Neutrophil (primary cell): ENCODE data around the gene HIPK2.

ENCODE experiments used
- H3K27ac ChIP-seq: fragments of 200-600 bp; sonication (generic); 2 replicates; pipeline ENCODE4 v1.5.1; 2016; ENCODE audit warnings: mild to moderate bottlenecking, moderate library complexity
- H3K27me3 ChIP-seq: fragments of 200-600 bp; sonication (generic); 2 replicates; pipeline ENCODE4 v1.6.0; 2016; ENCODE audit warnings: mild to moderate bottlenecking
- H3K36me3 ChIP-seq: fragments of 200-600 bp; sonication (generic); 2 replicates; pipeline ENCODE4 v1.5.1; 2017
- H3K4me1 ChIP-seq, 2 experiments: fragments of 200-600 bp in 1 of 2; sonication (generic) in 1 of 2; 1 replicate in 1 of 2; 2 replicates in 1 of 2; pipeline versions ENCODE4 v1.5.1 to v1.6.1; 2013 to 2016; ENCODE audit warnings: low read depth in 1 of 2, low read length in 1 of 2, mild to moderate bottlenecking in 1 of 2, moderate library complexity in 1 of 2; ENCODE audit not compliant: control insufficient read depth in 1 of 2, insufficient read depth in 1 of 2
- H3K4me3 ChIP-seq, 2 experiments: fragments of 200-600 bp in 1 of 2; sonication (generic) in 1 of 2; 1 replicate in 1 of 2; 2 replicates in 1 of 2; pipeline ENCODE4 v1.5.1; 2013 to 2016; ENCODE audit warnings: low read depth in 1 of 2, low read length in 1 of 2, mild to moderate bottlenecking in 1 of 2, moderate library complexity in 1 of 2
- H3K9me3 ChIP-seq: fragments of 200-600 bp; sonication (generic); 2 replicates; pipeline ENCODE4 v1.5.1; 2016
- TF ChIP-seq, protein P1 (sequence below): fragments of 200-600 bp; sonication (generic); IDR thresholded peaks from 2 replicates; pipeline ENCODE4 v1.5.1; 2016; ENCODE audit warnings: antibody characterized with exemption

HIPK2 gene

DNA sequence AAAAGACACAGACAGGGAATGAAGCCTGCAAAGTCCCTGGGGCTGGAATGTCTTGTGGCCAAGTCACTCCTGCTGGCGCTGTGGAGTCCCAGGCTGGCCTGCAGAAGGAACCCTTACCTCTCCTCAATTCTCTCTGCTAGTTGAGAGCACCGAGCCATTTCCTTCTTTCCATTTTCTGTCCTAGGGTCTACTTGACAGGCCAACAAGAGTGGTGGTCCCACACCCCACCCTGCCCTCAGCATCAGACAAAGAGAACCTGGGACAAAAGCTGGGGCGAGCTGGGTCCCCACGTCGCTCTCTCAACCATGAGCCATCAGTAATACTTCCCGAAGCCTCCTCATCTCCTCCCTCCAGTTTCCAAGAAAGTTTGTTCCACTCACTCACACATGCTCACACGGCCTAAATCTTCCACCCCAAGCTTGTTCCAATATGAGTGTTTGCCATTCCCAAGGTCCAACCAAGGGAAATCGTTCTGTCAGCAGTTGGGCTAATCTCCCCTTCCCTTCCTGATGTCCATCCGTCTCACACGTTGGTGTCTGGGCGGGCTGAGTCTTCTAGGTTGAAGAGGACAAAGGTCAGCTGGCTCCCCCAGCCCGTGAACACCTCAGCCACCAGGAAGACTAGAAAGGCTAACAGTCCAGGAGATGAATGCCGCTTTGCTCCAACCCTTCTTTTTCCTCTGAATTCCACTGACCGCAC lies 210.0 kb downstream of the HIPK2 start:
- H3K27me3 ChIP-seq = no peaks in the 10 kb centered on the region
- H3K4me1 ChIP-seq = peaks cover 22 to 30% of the 10 kb centered on the region in 2 experiments
- H3K9me3 ChIP-seq = no peaks in the 10 kb centered on the region
- H3K4me3 ChIP-seq = no peak overlapping the region
- TF ChIP-seq, protein P1, sequence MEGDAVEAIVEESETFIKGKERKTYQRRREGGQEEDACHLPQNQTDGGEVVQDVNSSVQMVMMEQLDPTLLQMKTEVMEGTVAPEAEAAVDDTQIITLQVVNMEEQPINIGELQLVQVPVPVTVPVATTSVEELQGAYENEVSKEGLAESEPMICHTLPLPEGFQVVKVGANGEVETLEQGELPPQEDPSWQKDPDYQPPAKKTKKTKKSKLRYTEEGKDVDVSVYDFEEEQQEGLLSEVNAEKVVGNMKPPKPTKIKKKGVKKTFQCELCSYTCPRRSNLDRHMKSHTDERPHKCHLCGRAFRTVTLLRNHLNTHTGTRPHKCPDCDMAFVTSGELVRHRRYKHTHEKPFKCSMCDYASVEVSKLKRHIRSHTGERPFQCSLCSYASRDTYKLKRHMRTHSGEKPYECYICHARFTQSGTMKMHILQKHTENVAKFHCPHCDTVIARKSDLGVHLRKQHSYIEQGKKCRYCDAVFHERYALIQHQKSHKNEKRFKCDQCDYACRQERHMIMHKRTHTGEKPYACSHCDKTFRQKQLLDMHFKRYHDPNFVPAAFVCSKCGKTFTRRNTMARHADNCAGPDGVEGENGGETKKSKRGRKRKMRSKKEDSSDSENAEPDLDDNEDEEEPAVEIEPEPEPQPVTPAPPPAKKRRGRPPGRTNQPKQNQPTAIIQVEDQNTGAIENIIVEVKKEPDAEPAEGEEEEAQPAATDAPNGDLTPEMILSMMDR = no peak
- peaks cover 74% of the 10 kb centered on the region for H3K36me3 ChIP-seq
- H3K27ac ChIP-seq = peak overlapping the region; percentile 62

DNA sequence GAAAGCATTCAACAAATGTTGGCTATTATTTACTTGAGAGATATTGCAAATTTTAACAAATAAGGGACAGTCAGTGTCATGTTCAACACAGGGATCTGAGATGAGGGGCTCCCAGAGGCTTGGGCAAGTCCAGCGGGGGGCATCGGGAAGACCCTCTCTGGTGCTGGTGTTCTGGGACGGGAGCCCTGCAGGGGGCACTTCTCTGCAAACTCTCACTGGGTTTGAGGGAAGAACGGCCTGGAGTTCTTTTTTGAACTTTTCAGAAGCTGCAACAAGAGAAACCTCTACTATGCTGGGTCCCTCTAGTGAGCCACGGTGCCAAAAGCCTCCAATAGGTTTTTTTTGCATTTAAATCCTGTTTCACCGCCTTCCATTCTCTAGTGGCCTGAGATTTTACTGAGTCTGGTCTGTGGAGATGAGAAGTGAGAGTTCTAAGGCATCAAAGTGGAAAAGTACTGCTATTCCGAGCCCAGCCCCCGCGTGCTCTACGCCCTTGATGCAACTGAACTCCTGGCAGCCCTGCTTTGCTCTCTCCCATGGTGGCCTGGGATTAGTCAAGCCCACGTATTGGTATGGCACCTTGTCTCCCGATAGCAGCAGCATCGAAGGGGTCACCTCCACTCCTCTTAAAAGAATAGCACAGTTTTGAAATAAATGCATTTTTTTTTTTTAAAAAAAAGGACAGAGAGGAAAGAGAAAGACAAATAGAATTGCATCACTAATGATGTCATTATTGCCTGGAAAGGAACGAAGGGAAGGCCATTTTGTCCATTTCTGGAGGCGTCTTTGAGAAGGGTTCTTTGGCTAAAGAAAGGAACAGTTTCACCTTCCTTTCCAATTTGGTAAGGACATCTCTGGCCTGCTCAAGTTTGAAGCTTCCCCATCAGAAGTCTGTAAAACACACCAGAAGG lies 210.8 kb downstream of the HIPK2 start:
- TF ChIP-seq, protein P1 = no peak
- Histone ChIP-seq H3K36me3 (peaks cover 71% of the 10 kb centered on the region), H3K27me3 (no peaks in the 10 kb centered on the region), H3K4me1 (peaks cover 22 to 30% of the 10 kb centered on the region in 2 experiments), H3K27ac (peak overlapping the region; percentile 62), H3K9me3 (no peaks in the 10 kb centered on the region), H3K4me3 (no peak overlapping the region)

DNA sequence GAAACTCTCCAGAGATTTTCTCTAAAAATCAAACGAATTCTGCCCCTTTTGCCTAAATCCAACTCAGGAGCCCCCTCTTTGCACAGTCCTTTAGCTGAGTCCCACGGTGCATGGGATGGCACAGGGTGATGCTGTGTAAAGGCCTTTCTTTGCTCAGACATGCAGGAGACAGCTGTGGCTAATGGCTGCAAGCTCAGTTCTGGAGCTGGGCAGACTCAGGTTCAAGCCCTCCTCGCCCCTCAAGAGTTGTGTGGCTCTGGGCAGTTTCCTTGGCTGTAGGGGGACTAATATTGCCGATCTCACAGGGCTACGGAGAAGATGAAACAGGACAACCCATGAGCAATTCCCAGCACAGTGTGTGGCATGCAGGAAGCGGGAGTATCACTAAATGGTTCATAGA lies 211.7 kb downstream of the HIPK2 start:
- H3K4me3 ChIP-seq = no peak overlapping the region
- peak overlapping the region; percentile 10 for H3K27ac ChIP-seq
- H3K27me3 ChIP-seq = no peaks in the 10 kb centered on the region
- TF ChIP-seq, protein P1 = no peak
- peaks cover 22 to 30% of the 10 kb centered on the region in 2 experiments for H3K4me1 ChIP-seq
- no peaks in the 10 kb centered on the region for H3K9me3 ChIP-seq
- H3K36me3 ChIP-seq = peaks cover 66% of the 10 kb centered on the region

GRCh38 chr7:139563856-139564255 lies 213.9 kb downstream of the HIPK2 start:
- Histone ChIP-seq H3K4me3 (no peak overlapping the region), H3K9me3 (no peaks in the 10 kb centered on the region), H3K27me3 (no peaks in the 10 kb centered on the region), H3K4me1 (peaks cover 7 to 15% of the 10 kb centered on the region in 2 experiments), H3K36me3 (peaks cover 58% of the 10 kb centered on the region), H3K27ac (no peak overlapping the region)
- TF ChIP-seq, protein P1 = no peak

- Histone ChIP-seq H3K27ac (no peak overlapping the region), H3K36me3 (peaks cover 50% of the 10 kb centered on the region), H3K4me1 (peaks cover 0 to 9% of the 10 kb centered on the region in 2 experiments), H3K4me3 (no peak overlapping the region), H3K9me3 (no peaks in the 10 kb centered on the region), H3K27me3 (no peaks in the 10 kb centered on the region)
- TF ChIP-seq, protein P1 = no peak
These were observed 214.7 kb downstream of the HIPK2 start for GRCh38 chr7:139562961-139563565.
